Testis (tissue), 3 donors: ENCODE measurements around the gene MINK1. TPM values are rescaled to one million over a fixed set of nuclear protein-coding genes. Genes with fewer than 3 reads are reported as not detected.

Experiments used
- DNase-seq: peaks from one replicate; pipeline ENCODE4 v3.0.0-alpha.2; 2019
- H3K27ac ChIP-seq, 2 donors: fragments of 200-600 bp; sonication (generic); one replicate each; pipeline ENCODE4 v1.5.1; 2019
- H3K27me3 ChIP-seq: fragments of 200-600 bp; sonication (generic); one replicate; pipeline ENCODE4 v1.5.1; 2019
- H3K36me3 ChIP-seq: fragments of 200-600 bp; sonication (generic); one replicate; pipeline ENCODE4 v1.5.1; 2017; ENCODE audit warnings: low read depth; ENCODE audit errors: missing control alignments
- H3K4me1 ChIP-seq: fragments of 200-600 bp; sonication (generic); one replicate; pipeline ENCODE4 v1.5.1; 2019
- H3K4me3 ChIP-seq, 2 donors: fragments of 200-600 bp; sonication (generic); one replicate each; pipeline ENCODE4 v1.5.1; 2017 to 2019
- H3K9me3 ChIP-seq: fragments of 200-600 bp; sonication (generic); one replicate; pipeline ENCODE4 v1.5.1; 2017
- POLR2A ChIP-seq: fragments of 450-650 bp; IDR thresholded peaks from one replicate; pipeline ENCODE4 v1.6.1; 2017; ENCODE audit warnings: antibody characterized with exemption, mild to moderate bottlenecking, moderate library complexity
- WGBS, 2 donors: methylation state at CpG; one replicate each; pipeline ENCODE4 v1.1.5; 2018; 5-methylcytosine and 5-hydroxymethylcytosine counted together
- intact Hi-C: fragments of 100-400 bp; cut with DNase I; formaldehyde crosslinking; loops from one replicate; pipeline ENCODE4 v1.15.1; 2023; ENCODE audit warnings: low total_unique reads
- polyA plus RNA-seq: library from polyadenylated mRNA; stranded (reverse); fragments of 350-450 nt; fragmentation: Illumina TruSeq; extraction: RNeasy Lipid Tissue Mini Kit (QIAGEN cat#74804); gene quantifications from one replicate; pipeline ENCODE4 v1.2.3, GENCODE V29; 2014; ENCODE audit warnings: low read depth, low replicate concordance; ENCODE audit not compliant: insufficient read depth
- total RNA-seq, 2 donors: library from RNA; depleted of rRNA; stranded (reverse); fragments of >200 nt; gene quantifications; one replicate each; pipeline ENCODE4 v1.2.3, GENCODE V29; 2016
- TF ChIP-seq, protein P1 (sequence below), 3 experiments: fragments of 450-650 bp in 2 of 3; fragments of 200-600 bp in 1 of 3; sonication (generic) in 1 of 3; IDR thresholded peaks; one replicate each; pipeline ENCODE4 v1.5.1; 2016 to 2019; ENCODE audit warnings: antibody characterized with exemption in 3 of 3, mild to moderate bottlenecking in 2 of 3, moderate library complexity in 1 of 3

Gene MINK1
- total and polyA plus RNA-seq, 3 donors from 2014 or later, result 77.4 to 142 (median 135) TPM

DNA sequence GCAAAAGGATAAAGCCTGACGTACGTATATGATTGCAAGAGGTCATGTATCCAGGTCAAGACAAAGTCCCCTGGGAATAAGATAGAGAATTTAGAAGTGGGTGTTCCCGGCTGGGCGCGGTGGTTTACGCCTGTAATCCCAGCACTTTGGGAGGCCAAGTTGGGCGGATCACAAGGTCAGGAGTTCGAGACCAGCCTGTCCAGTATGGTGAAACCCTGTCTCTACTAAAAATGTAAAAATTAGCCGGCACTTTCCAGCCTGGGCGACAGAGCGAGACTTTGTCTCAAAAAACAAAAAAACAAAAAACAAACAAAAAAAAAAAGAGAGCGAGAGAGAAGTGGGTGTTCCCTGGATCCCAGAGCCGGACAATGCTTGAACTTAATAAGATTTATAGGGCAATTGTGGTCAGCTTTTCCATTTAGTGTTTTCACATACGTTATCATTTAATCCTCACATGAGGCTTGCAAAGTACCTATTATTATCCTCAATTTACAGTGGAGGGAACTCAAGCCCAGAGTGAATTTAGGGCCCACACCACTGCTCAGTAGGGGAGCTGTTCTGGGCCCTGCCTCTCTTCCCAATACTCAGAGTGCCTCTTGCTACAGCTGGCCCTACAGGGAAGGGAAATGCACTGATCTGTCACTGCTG is 44.9 kb upstream of the MINK1 start:
- peaks cover 24% of the 10 kb centered on the region for H3K4me1 ChIP-seq
- no peak for DNase-seq
- H3K9me3 ChIP-seq, result no peaks in the 10 kb centered on the region
- peak overlapping the region in 1 of 2 donors; percentile 72 for H3K4me3 ChIP-seq
- no peak for TF ChIP-seq POLR2A
- TF ChIP-seq, protein P1, sequence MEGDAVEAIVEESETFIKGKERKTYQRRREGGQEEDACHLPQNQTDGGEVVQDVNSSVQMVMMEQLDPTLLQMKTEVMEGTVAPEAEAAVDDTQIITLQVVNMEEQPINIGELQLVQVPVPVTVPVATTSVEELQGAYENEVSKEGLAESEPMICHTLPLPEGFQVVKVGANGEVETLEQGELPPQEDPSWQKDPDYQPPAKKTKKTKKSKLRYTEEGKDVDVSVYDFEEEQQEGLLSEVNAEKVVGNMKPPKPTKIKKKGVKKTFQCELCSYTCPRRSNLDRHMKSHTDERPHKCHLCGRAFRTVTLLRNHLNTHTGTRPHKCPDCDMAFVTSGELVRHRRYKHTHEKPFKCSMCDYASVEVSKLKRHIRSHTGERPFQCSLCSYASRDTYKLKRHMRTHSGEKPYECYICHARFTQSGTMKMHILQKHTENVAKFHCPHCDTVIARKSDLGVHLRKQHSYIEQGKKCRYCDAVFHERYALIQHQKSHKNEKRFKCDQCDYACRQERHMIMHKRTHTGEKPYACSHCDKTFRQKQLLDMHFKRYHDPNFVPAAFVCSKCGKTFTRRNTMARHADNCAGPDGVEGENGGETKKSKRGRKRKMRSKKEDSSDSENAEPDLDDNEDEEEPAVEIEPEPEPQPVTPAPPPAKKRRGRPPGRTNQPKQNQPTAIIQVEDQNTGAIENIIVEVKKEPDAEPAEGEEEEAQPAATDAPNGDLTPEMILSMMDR (IDR thresholded peaks at IDR 0.05), result no peak
- H3K36me3 ChIP-seq, result no peaks in the 10 kb centered on the region
- 49 to 62% methylated on average over 14 of the region's 14 CpGs for WGBS, 2 donors
- H3K27ac ChIP-seq, result no peak overlapping the region
- intact Hi-C loops, result no loop called here
- H3K27me3 ChIP-seq, result no peaks in the 10 kb centered on the region

DNA sequence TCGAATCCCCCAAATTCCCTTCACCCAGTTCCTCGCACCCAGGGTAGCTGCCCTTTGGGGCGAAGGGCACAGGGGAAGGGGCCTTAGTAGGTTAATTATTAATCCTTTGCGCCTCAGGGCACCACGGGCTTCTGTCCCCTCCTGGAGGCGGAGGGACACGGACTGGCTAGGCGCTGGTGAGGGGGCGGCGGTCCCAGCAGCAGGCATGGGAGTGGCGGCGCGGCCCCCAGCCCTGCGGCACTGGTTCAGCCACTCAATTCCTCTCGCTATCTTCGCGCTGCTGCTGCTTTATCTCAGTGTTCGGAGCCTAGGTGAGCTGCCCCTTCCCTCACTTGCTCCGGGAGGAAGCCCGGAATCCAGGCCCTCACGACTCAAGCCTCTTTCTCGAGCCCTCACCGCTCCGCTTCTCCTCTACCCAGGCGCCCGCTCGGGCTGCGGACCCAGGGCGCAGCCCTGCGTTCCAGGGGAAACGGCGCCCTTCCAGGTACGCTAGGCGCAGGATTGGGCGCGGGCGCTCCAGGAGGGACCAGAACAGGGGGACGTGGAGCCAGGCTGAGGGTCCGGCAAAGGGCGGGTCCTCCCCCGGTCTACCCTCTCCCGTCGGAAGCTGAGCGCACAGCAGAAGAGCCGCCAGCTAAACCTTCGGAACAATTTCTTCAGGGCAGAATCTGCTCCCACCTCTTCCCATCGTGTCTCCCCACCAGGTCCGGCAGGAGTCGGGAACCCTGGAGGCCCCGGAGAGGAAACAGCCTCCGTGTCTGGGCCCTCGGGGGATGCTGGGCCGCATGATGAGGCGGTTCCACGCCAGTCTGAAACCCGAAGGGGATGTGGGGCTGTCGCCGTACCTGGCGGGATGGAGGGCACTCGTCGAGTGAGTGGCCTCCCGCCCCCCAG is 44.1 kb upstream of the MINK1 start, which contains the start of gene GLTPD2:
Gene GLTPD2 (plus strand): TSS at position 158 of the 894 bp plus-strand sequence. CDS start 48 bp downstream, at position 206.
- Histone ChIP-seq H3K27me3 (no peaks in the 10 kb centered on the region), H3K27ac (peak within 1 kb of the TSS; percentile 71 to 91), H3K4me1 (peaks cover 24% of the 10 kb centered on the region), H3K9me3 (no peaks in the 10 kb centered on the region), H3K36me3 (no peaks in the 10 kb centered on the region), H3K4me3 (peak within 1 kb of the TSS; percentile 59 to 72)
- DNase-seq, result no peak
- intact Hi-C loops, result no loop called here
- 25 to 38% methylated on average over 26 to 56 of the region's 62 CpGs for WGBS, 2 donors
- TF ChIP-seq, protein P1 (IDR thresholded peaks at IDR 0.05), result no peak
- TF ChIP-seq POLR2A, result no peak

DNA sequence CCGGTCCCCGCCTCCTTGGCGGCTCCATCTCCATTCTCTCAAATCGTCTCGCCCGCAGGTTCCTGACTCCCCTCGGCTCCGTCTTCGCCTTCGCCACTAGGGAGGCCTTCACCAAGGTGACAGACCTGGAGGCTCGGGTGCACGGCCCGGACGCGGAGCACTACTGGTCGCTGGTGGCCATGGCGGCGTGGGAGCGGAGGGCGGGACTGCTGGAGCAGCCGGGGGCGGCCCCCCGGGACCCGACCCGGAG is 43.5 kb upstream of the MINK1 start:
- Histone ChIP-seq H3K9me3 (no peaks in the 10 kb centered on the region), H3K27me3 (no peaks in the 10 kb centered on the region), H3K4me3 (peak overlapping the region; percentile 59 to 72), H3K4me1 (peaks cover 24% of the 10 kb centered on the region), H3K27ac (peak overlapping the region; percentile 71 to 91), H3K36me3 (no peaks in the 10 kb centered on the region)
- TF ChIP-seq POLR2A, result no peak
- TF ChIP-seq, protein P1 (IDR thresholded peaks at IDR 0.05), result no peak
- WGBS, 2 donors, result 0% methylated on average over 19 of the region's 25 CpGs; no CpG with 5 or more reads in 1 of the 2 donors
- DNase-seq, result no peak
- intact Hi-C loops, result no loop called here

DNA sequence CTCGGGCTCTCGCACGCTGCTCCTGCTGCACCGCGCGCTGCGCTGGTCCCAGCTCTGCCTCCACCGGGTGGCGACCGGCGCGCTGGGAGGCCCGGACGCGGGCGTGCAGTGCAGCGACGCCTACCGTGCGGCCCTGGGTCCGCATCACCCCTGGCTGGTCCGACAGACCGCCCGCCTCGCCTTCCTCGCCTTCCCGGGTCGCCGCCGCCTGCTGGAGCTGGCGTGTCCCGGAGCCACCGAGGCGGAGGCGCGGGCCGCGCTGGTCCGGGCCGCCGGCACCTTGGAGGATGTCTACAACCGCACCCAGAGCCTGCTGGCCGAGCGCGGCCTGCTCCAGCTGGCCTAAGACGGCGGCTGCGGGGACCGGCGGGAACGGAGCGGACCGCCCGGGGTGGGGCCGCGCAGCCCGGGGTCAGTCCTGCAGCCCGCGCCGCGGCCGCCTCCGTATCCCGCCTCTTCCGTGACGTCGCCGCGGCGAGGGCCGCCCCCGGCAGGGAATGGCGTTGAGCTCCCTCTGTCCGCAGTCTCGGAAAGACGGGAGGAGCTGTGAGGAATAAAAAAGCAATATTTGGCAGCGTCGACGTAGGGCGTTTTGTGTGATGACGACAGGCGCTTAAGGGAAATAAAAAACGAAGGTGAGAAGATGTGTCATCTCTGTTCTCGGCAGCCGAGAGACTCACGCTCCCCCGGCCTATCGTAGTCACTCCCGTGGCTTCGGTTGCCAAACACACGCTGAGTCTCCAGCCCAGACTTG is 43.0 kb upstream of the MINK1 start:
- peak; percentile 82 for DNase-seq
- TF ChIP-seq, protein P1 (IDR thresholded peaks at IDR 0.05), result peak; percentile 67 to 88 (median 84)
- TF ChIP-seq POLR2A, result no peak
- Histone ChIP-seq H3K27me3 (no peaks in the 10 kb centered on the region), H3K4me1 (peaks cover 24% of the 10 kb centered on the region), H3K36me3 (no peaks in the 10 kb centered on the region), H3K9me3 (no peaks in the 10 kb centered on the region), H3K27ac (peak overlapping the region; percentile 71 to 91), H3K4me3 (peak overlapping the region; percentile 59 to 72)
- intact Hi-C loops, result loop anchor here (5.0 kb wide), 1 partner anchor 97 kb away; no protein-coding TSS in a partner anchor
- WGBS, 2 donors, result 0 to 1% methylated on average over 34 to 87 of the region's 91 CpGs
